HG03039 (cell line): ENCODE data around the gene GPR17.

Source experiments
- ATAC-seq: cut with Tn5 transposase; IDR thresholded peaks from one replicate; pipeline ENCODE4 v1.9.1; 2021; ENCODE audit warnings: mild to moderate bottlenecking, moderate library complexity; ENCODE audit not compliant: unreplicated experiment

GPR17 gene, protein sequence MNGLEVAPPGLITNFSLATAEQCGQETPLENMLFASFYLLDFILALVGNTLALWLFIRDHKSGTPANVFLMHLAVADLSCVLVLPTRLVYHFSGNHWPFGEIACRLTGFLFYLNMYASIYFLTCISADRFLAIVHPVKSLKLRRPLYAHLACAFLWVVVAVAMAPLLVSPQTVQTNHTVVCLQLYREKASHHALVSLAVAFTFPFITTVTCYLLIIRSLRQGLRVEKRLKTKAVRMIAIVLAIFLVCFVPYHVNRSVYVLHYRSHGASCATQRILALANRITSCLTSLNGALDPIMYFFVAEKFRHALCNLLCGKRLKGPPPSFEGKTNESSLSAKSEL

DNA sequence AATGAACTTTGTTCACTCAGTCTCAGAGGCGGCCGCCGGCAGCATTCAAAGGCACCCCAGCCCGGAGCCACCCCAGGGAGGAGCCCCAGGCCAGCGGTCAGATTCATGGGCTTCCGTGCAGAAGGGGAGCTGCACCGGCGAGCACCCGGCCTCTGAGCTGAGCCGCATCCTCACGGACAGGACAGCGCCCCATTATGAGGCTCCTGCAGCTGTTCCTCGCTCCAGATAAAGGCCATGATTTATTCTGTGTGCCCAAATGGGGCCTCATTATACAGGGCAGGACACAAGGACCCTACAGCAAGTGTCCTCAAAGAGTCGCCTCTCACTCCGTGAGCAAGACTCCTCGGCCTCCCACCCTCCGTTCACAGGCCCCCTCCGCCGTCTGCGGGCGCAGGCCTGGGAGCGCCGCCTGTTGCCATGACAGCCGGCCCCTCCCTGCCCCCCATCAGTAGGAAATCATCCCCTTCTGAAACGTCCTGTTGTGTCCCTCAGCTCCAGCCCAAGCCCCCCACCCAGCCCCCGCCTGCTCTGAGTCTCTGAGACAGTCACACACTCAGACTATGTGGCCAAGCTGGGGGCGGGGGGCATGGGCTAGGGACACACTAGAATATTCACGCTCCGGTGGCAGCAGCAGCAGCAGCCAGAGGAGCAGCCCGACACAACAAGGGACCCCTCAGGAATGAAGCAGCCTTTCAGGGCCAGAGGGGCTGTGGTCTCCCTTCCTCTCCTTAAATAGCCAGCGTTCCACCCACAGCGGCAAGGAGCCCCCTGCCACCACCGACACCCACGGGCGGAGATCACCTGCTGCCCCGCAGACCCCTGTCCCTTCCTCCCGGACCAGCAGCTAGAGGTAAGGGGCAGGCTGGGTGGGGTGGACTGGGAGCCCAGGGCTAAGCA is at the start of gene GPR17:
TSS of gene GPR17 (plus strand) at position 759 of the 897 bp plus-strand sequence. CDS start 4,583 bp downstream, outside the sequence.
- ATAC-seq, result no peak

DNA sequence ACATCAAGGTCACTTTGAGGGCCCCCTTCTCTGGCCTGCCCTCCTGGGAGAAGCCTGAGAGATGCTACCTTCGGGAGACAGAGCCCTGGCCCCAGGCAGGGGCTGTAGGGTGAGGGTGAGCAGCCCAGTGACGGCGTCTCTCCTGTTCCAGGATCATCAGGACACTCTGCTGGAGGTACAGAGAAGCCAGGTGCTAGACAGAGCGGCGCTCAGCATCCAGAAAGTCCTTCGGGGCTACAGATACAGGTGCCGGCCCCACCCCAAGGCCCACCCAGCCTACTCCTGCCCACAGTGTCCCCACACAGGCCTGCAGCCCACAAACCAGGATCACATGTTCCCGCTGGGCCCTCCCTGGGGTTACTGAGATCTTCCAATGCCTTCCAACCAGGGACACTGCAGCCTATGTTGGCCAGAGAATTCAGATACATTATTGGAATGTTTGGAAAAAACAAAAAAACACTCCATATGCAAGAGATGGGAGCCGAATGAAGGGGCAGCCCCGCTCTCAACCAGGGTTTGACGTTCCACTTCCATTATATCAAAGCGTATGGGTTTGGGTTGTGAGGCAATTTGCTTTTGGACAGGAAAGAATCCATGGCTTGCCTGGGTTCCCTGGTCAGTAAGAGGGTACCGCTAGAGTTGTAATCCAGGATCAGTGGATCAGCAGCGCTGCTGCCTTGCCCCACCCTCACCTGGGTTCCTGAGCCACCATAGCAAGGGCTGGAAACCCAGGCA is 49.5 kb upstream of the GPR17 start:
- ATAC-seq, result no peak

DNA sequence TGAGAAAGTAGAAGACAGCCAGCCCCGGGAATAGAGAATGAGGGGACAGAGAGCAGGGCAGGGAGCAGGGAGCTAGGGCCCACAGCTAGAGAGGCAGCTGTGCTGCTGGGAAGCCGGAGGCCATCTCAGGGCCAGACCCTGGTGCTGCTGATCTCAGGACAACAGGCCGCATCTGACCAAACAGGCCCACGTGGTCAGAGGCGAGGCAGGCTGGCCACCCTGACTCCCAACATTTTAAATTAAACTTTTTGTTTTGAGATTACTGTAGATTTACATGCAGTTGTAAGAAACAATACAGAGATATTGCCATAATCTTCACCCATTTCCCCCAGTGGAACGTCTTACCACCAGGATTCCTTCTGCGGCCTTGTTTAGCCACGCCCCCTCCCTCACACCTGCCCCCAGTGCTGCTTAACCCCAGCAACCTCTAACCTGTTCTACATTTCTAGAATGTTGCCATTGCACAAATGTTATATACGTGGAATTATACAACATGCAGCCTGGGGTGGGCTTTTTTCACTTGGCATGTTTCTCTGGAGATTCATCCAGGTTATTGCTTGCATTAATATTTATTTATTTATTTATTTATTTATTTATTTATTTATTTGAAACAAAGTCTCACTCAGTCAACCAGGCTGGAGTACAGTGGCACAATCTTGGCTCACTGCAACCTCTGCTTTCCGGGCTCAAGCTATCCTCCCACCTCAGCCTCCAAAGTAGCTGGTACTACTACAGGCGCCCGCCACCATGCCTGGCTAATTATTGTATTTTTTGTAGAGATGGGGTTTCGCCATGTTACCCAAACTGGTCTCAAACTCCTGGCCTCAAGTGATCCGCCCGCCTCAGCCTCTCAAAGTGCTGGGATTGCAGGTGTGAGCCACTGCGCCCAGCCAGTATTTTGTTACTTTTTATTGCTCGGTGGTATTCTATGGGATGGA is 48.6 kb upstream of the GPR17 start:
- ATAC-seq, result no peak

DNA sequence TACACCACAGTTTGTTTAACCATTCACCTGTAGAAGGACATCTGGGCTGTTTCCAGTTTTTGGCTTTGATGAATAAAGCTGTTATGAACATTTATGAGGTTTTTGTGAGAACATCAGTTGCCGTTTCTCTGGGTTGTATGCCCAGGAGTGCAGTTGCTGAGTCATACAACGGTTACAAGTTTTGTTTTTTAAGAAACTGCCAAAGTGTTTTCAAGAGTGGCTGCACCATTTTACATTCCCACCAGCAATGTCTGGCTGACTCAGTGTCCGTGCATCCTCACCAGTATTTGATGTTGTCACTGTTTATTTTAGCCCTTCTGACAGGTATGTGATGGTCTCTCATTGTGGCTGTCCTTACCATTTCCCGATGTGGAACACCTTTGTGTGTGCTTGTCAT is 48.0 kb upstream of the GPR17 start:
- ATAC-seq, result no peak

DNA sequence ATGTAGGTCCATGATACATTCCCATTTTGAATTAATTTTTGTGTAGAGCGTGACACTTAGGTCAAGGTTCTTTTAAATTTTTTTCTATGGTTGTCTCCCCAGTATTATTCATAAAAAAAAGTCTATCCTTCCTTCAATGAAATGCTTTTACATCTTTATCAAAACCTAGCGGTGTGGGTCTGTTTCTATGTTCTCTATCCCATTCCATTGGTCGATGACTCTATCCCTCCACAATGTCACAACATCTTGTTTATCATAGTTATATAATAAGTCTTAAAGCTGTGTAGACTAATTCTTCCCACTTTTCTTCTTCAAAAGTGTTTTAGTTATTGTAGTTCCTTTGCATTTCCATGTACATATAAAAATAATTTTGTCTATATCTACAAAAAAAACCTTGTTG is 47.2 kb upstream of the GPR17 start:
- ATAC-seq, result no peak

DNA sequence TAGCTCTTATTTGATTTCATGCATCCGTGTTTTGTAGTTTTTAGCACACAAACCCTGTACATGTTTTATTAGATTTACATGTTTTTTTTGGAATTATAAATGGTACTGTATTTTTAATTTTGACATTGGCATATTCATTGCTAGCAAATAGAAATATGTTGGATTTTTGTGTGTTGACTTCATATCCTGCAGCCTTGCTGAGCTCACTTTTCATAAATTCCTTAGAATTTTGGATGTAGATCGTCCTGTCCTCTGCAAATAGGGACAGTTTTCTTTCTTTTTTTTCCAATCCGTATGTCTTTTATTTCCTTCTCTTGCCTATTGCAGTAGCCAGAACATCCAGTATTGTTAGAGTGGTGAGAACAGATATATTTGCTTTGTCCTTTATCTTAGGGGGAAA is 46.7 kb upstream of the GPR17 start:
- ATAC-seq, result no peak

DNA sequence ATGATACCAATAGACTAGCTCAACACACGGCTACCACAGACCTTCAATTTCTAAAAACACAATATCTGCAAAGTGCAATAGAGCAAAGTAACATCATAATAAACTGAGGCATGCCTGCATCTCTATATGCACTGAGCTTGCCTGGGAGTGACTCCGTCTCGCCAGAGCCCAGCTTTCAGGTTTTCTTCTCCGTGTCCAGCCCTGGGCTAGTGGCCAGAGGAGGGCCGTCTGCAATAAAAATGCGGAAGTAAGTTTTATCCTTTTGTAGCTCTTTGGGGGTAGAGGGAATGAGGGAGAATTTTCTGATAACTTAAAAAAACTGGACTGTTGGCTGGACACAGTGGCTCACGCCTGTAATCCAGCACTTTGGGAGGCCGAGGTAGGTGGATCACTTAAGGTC is 41.0 kb upstream of the GPR17 start:
- ATAC-seq, result no peak

GRCh38 chr2:127605691-127606263 is 40.2 kb upstream of the GPR17 start:
- no peak for ATAC-seq

- no peak for ATAC-seq
Observed at GRCh38 chr2:127606625-127607398, 39.1 kb upstream of the GPR17 start.

GRCh38 chr2:127607399-127607908 is 38.5 kb upstream of the GPR17 start:
- ATAC-seq, result no peak

GRCh38 chr2:127608061-127609030 is 37.6 kb upstream of the GPR17 start:
- ATAC-seq, result no peak

DNA sequence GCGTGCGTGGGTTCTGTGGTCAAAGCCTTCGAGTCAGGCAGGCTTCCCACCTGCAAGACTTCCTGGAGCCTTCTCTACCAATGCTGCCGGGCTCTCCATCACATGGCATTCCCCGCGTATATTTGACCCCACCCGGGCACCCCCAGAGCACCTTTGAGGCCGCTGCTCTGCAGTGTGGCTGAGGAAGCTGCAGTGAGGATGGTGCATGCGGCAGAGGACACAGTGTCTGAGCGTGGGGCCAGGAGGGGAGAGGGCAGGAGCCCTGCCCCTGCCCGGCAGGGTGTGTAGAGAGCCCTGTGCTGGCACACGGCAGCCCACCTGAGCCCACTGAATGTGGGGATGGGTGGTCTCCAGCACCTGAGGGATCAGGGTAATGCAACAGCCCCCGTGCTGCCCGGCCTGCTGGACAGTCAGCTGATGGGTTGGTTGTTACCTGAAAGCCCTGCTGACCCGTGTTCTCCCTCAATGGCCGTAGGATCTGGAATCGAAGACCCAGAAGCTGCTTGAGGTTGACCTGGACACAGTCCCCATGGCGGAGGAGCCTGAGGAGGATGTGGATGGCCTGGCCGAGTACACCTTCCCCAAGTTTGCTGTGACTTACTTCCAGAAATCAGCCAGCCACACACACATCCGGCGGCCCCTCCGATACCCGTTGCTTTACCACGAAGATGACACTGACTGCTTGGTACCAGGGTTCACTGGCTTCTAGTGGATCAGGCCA is 36.8 kb upstream of the GPR17 start:
- ATAC-seq, result no peak

GRCh38 chr2:127609818-127610217 is 36.1 kb upstream of the GPR17 start:
- no peak for ATAC-seq

GRCh38 chr2:127610561-127610960 is 35.4 kb upstream of the GPR17 start:
- ATAC-seq, result no peak

- no peak for ATAC-seq
Observed at GRCh38 chr2:127611076-127611925, 34.7 kb upstream of the GPR17 start.

GRCh38 chr2:127612111-127612822 is 33.7 kb upstream of the GPR17 start:
- ATAC-seq, result no peak
